ENCODE results near the gene CHST13. TPM values are rescaled to one million over a fixed set of nuclear protein-coding genes. Genes with fewer than 3 reads are reported as not detected.

The CHST13 gene
- total and polyA plus RNA-seq, 2 of the 4 experiments (the other 2 are of a cell fraction) = not detected

DNA sequence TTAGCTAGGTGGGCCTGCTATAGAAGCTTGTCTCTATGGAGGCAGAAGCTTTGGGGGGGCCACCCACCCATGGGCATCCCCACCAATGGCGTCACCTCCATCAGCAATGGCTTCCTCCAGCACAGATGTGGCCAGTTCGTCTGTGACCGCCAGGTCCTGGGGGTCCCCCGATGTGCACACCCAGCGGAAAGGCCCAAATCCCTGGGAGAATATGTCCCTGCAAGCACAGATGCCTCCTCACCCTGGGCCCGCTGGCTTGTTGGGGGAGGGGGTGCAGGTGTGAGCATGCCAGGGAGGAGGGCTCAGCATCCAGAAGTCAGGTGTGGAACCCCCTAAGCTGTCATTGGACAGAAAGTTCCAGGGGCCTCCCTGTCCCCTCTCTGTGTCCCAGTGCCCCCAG, 26.0 kb upstream of the CHST13 start:
- Histone ChIP-seq H3K56ac (ENCODE audit: extremely low read depth, insufficient read depth, low read length) (no peak overlapping the region), H3K9me3 (ENCODE audit: control insufficient read depth, insufficient read depth, low read length) (no peaks in the 10 kb centered on the region), H3K79me1 (ENCODE audit: low read depth in 1 of 2, low read length in 2 of 2) (no peaks in the 10 kb centered on the region), H4K5ac (ENCODE audit: low read depth, low read length) (no peak overlapping the region), H2BK20ac (ENCODE audit: low read depth, low read length) (no peak overlapping the region), H3K27me3 (ENCODE audit: control insufficient read depth, insufficient read depth, low read length) (peaks cover 19% of the 10 kb centered on the region; the same call in 1 of the 2 replicates), H3K18ac (ENCODE audit: low read depth, low read length) (no peak overlapping the region), H2BK15ac (ENCODE audit: low read depth, low read length) (no peak overlapping the region), H4K20me1 (ENCODE audit: insufficient read depth, low read length) (no peaks in the 10 kb centered on the region), H3K4me1 (ENCODE audit: control insufficient read depth, insufficient read depth, low read length) (no peaks in the 10 kb centered on the region), H3K23ac (ENCODE audit: low read depth, low read length) (no peak overlapping the region), H2AFZ (replicated peaks; ENCODE audit: low read length, poor library complexity) (no peak overlapping the region), H2AK5ac (ENCODE audit: low read depth, low read length) (no peak overlapping the region), H4K8ac (ENCODE audit: low read depth in 2 of 2, low read length in 2 of 2) (no peak overlapping the region), H3K14ac (replicated peaks; ENCODE audit: low read depth, low read length) (no peak overlapping the region), H3K4ac (ENCODE audit: low read depth, low read length) (no peak overlapping the region), H3K4me3 (ENCODE audit: insufficient read depth, low read depth, low read length) (no peak overlapping the region), H3K9me1 (ENCODE audit: insufficient read depth, low read length) (no peaks in the 10 kb centered on the region), H3K9ac (ENCODE audit: low read depth, low read length) (no peak overlapping the region), H2AK9ac (replicated peaks; ENCODE audit: low read depth, low read length, poor library complexity) (no peak overlapping the region), H3K27ac (ENCODE audit: insufficient read depth, low read length) (no peak overlapping the region), H2BK5ac (ENCODE audit: low read depth, low read length, poor library complexity, severe bottlenecking) (no peak overlapping the region), H3K36me3 (ENCODE audit: control insufficient read depth, insufficient read depth, low read length) (no peaks in the 10 kb centered on the region), H4K91ac (ENCODE audit: insufficient read depth, low read depth, low read length) (no peak overlapping the region), H2BK120ac (ENCODE audit: low read depth, low read length) (no peak overlapping the region), H3K4me2 (ENCODE audit: low read depth, low read length) (no peak overlapping the region)
- WGBS, 2 experiments (ENCODE audit: extremely low coverage in 2 of 2, insufficient read length in 1 of 2) = no CpG with 5 or more reads among the region's 6 CpGs
- in situ Hi-C loops (cut with MboI; ENCODE audit: low sequenced_read_pairs) (no loop called here), dilution Hi-C loops (cut with HindIII; ENCODE audit: low sequenced_read_pairs, unreplicated experiment) (no loop called here), intact Hi-C loops (cut with micrococcal nuclease) (no loop called here)
- ChIA-PET CTCF (no interaction called here), POLR2A (ENCODE audit: unreplicated experiment) (no interaction called here)
- BruUV-seq (replicated peaks) = no TSS peak
- DNase-seq = no peak
- TF ChIP-seq MAZ (IDR thresholded peaks at IDR 0.05; ENCODE audit: borderline replicate concordance, low read depth, low read length) (no peak), CHD1 (IDR thresholded peaks at IDR 0.05; ENCODE audit: low read depth, low read length) (no peak), USF2 (IDR thresholded peaks at IDR 0.05; ENCODE audit: low read depth, low read length) (no peak), RAD21 (IDR thresholded peaks at IDR 0.05; ENCODE audit: low read length) (no peak), RCOR1 (IDR thresholded peaks at IDR 0.05; ENCODE audit: insufficient replicate concordance, low read length) (no peak), NFE2L2 (IDR thresholded peaks at IDR 0.05; ENCODE audit: low read depth, low read length) (no peak)
- TF ChIP-seq, protein P1, sequence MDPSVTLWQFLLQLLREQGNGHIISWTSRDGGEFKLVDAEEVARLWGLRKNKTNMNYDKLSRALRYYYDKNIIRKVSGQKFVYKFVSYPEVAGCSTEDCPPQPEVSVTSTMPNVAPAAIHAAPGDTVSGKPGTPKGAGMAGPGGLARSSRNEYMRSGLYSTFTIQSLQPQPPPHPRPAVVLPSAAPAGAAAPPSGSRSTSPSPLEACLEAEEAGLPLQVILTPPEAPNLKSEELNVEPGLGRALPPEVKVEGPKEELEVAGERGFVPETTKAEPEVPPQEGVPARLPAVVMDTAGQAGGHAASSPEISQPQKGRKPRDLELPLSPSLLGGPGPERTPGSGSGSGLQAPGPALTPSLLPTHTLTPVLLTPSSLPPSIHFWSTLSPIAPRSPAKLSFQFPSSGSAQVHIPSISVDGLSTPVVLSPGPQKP (IDR thresholded peaks at IDR 0.05; ENCODE audit: borderline replicate concordance, low read depth, low read length) = no peak
- TF ChIP-seq, protein P2, sequence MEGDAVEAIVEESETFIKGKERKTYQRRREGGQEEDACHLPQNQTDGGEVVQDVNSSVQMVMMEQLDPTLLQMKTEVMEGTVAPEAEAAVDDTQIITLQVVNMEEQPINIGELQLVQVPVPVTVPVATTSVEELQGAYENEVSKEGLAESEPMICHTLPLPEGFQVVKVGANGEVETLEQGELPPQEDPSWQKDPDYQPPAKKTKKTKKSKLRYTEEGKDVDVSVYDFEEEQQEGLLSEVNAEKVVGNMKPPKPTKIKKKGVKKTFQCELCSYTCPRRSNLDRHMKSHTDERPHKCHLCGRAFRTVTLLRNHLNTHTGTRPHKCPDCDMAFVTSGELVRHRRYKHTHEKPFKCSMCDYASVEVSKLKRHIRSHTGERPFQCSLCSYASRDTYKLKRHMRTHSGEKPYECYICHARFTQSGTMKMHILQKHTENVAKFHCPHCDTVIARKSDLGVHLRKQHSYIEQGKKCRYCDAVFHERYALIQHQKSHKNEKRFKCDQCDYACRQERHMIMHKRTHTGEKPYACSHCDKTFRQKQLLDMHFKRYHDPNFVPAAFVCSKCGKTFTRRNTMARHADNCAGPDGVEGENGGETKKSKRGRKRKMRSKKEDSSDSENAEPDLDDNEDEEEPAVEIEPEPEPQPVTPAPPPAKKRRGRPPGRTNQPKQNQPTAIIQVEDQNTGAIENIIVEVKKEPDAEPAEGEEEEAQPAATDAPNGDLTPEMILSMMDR (conservative IDR thresholded peaks at IDR 0.05; ENCODE audit: low read depth, low read length) = no peak
- ATAC-seq (ENCODE audit: low read depth) = no peak
